Measurements from ENCODE around the gene KIAA1958. TPM values are rescaled to one million over a fixed set of nuclear protein-coding genes. Genes with fewer than 3 reads are reported as not detected.

The KIAA1958 gene
- total RNA-seq, 4 donors from 2014 or later = 1.3 to 4.0 (median 2.6) TPM

GRCh38 chr9:112631313-112632070 is 144.9 kb downstream of the KIAA1958 start:
- intact Hi-C loops (cut with DNase I; ENCODE audit: low total_unique reads) = no loop called here
- no peak for DNase-seq

GRCh38 chr9:112640311-112640710 is 153.7 kb downstream of the KIAA1958 start:
- Histone ChIP-seq H3K27me3 (no peaks in the 10 kb centered on the region), H3K27ac (no peak overlapping the region), H3K36me3 (no peaks in the 10 kb centered on the region), H3K9me3 (no peaks in the 10 kb centered on the region), H3K4me3 (no peak overlapping the region), H3K4me1 (no peaks in the 10 kb centered on the region)
- ATAC-seq = no peak
- in situ Hi-C loops (cut with MboI; ENCODE audit: low sequenced_read_pairs in 4 of 4) (no loop called here), intact Hi-C loops (cut with DNase I; ENCODE audit: low total_unique reads) (no loop called here)
- no peak for DNase-seq
- no peak for TF ChIP-seq POLR2A (IDR thresholded peaks at IDR 0.05)
- TF ChIP-seq, protein P1, sequence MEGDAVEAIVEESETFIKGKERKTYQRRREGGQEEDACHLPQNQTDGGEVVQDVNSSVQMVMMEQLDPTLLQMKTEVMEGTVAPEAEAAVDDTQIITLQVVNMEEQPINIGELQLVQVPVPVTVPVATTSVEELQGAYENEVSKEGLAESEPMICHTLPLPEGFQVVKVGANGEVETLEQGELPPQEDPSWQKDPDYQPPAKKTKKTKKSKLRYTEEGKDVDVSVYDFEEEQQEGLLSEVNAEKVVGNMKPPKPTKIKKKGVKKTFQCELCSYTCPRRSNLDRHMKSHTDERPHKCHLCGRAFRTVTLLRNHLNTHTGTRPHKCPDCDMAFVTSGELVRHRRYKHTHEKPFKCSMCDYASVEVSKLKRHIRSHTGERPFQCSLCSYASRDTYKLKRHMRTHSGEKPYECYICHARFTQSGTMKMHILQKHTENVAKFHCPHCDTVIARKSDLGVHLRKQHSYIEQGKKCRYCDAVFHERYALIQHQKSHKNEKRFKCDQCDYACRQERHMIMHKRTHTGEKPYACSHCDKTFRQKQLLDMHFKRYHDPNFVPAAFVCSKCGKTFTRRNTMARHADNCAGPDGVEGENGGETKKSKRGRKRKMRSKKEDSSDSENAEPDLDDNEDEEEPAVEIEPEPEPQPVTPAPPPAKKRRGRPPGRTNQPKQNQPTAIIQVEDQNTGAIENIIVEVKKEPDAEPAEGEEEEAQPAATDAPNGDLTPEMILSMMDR (IDR thresholded peaks at IDR 0.05 in 4 of 5, conservative IDR thresholded peaks at IDR 0.05 in 1 of 5) = no peak

More at GRCh38 chr9:112631313-112632070, 144.9 kb downstream of the KIAA1958 start:
- TF ChIP-seq, protein P1 (IDR thresholded peaks at IDR 0.05 in 4 of 5, conservative IDR thresholded peaks at IDR 0.05 in 1 of 5) = no peak
- no peak for TF ChIP-seq POLR2A (IDR thresholded peaks at IDR 0.05)
- no peak overlapping the region for H3K4me3 ChIP-seq
- ATAC-seq = no peak
- H3K4me1 ChIP-seq = no peaks in the 10 kb centered on the region
- in situ Hi-C loops (cut with MboI; ENCODE audit: low sequenced_read_pairs in 4 of 4) = no loop called here
- H3K9me3 ChIP-seq = no peaks in the 10 kb centered on the region
- H3K36me3 ChIP-seq = no peaks in the 10 kb centered on the region
- H3K27me3 ChIP-seq = no peaks in the 10 kb centered on the region
- no peak overlapping the region for H3K27ac ChIP-seq

GRCh38 chr9:112642126-112642525 is 155.5 kb downstream of the KIAA1958 start:
- Histone ChIP-seq H3K27ac (no peak overlapping the region), H3K9me3 (no peaks in the 10 kb centered on the region), H3K4me3 (no peak overlapping the region), H3K4me1 (no peaks in the 10 kb centered on the region), H3K27me3 (no peaks in the 10 kb centered on the region), H3K36me3 (no peaks in the 10 kb centered on the region)
- in situ Hi-C loops (cut with MboI; ENCODE audit: low sequenced_read_pairs in 4 of 4) (no loop called here), intact Hi-C loops (cut with DNase I; ENCODE audit: low total_unique reads) (no loop called here)
- ATAC-seq = no peak
- no peak for DNase-seq
- TF ChIP-seq POLR2A (IDR thresholded peaks at IDR 0.05) = no peak
- TF ChIP-seq, protein P1 (IDR thresholded peaks at IDR 0.05 in 4 of 5, conservative IDR thresholded peaks at IDR 0.05 in 1 of 5) = no peak

- no peaks in the 10 kb centered on the region for H3K9me3 ChIP-seq
- H3K4me3 ChIP-seq = no peak overlapping the region
- TF ChIP-seq, protein P1 (IDR thresholded peaks at IDR 0.05 in 4 of 5, conservative IDR thresholded peaks at IDR 0.05 in 1 of 5) = no peak
- TF ChIP-seq POLR2A (IDR thresholded peaks at IDR 0.05) = no peak
- in situ Hi-C loops (cut with MboI; ENCODE audit: low sequenced_read_pairs in 4 of 4) = no loop called here
- H3K36me3 ChIP-seq = peaks cover 0 to 4% of the 10 kb centered on the region in 2 donors
- DNase-seq (no peak), ATAC-seq (no peak)
- no peak overlapping the region for H3K27ac ChIP-seq
- H3K27me3 ChIP-seq = no peaks in the 10 kb centered on the region
- intact Hi-C loops (cut with DNase I; ENCODE audit: low total_unique reads) = no loop called here
- H3K4me1 ChIP-seq = no peaks in the 10 kb centered on the region
Measured at GRCh38 chr9:112647596-112647995, 161.0 kb downstream of the KIAA1958 start.

All from gastrocnemius medialis (tissue), 4 donors.